GM18907 (cell line): ENCODE results near the gene CHST1.
A peak's percentile ranks its signal among the peaks of the same experiment; 100 is the strongest.

ENCODE experiments used
- ATAC-seq: cut with Tn5 transposase; IDR thresholded peaks from one replicate; pipeline ENCODE4 v1.9.1; 2021; ENCODE audit warnings: mild to moderate bottlenecking, moderate library complexity; ENCODE audit not compliant: unreplicated experiment

Gene CHST1, protein sequence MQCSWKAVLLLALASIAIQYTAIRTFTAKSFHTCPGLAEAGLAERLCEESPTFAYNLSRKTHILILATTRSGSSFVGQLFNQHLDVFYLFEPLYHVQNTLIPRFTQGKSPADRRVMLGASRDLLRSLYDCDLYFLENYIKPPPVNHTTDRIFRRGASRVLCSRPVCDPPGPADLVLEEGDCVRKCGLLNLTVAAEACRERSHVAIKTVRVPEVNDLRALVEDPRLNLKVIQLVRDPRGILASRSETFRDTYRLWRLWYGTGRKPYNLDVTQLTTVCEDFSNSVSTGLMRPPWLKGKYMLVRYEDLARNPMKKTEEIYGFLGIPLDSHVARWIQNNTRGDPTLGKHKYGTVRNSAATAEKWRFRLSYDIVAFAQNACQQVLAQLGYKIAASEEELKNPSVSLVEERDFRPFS

GRCh38 chr11:45665206-45665932 is at the start of gene CHST1:
CHST1 (minus strand) TSS chr11:45665622; CDS start chr11:45650923, 14,699 bp downstream.
- no peak for ATAC-seq

GRCh38 chr11:45713573-45713972 is 48.2 kb upstream of the CHST1 start:
- ATAC-seq, result no peak

DNA sequence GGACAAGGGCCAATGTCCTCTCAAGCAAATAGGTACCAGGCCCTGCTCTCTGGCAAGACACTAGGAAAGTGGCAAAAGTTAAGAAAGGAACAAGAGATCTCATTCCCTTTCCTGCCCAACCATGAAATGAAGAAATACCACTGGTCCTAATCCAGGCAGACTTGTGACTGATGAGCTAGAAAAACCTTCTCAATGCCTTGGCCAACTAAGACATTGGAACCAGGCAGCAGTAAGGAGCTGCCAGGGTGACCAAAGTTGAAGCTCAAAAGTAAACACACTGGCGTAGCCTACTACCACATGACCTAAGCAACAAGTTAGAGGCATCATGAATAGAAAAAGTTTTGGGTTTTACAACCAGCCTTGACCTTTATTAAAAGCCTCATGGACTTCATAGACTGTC is 45.1 kb upstream of the CHST1 start:
- no peak for ATAC-seq

- no peak for ATAC-seq
Measured at GRCh38 chr11:45708887-45709663, 43.7 kb upstream of the CHST1 start.

DNA sequence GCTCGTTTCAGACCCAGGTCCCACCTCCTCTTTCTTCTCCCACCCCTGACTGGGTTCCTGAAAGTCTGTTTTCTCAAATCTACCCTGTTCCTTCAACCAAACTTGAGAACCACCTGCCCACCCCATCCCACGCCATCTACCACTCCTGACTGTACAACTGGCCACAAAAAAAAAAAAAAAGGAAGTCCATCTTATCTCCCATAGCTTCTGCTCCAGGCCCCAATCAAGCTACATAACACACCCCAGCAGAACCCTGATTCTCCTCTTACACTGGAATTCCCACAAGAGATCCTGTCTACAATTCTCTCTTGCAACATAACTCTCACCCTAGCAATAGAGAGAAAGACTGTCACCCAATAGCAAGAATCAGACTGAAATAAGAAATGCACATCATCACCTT is 39.2 kb upstream of the CHST1 start:
- ATAC-seq, result no peak

GRCh38 chr11:45704133-45704532 is 38.7 kb upstream of the CHST1 start:
- ATAC-seq, result no peak

DNA sequence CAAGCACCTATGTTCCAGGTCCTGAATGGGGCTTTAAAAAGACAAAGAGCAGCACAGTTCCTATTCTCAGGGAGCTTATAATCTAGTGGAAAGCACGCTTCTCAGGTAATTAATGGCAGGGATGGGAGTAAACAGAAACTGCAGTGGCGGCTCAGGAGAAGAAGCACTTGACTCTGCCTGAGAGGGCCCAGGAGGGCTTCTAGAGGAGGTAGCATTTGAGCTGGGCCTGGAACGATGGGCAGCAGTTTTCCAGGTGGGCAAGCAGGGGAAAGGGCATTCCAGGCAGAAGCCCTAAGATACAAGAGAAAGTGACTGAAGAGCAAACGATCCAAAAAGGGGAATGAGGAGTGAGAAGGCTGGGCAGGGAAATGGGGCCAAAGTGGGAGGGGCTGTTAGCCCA is 37.1 kb upstream of the CHST1 start:
- no peak for ATAC-seq

DNA sequence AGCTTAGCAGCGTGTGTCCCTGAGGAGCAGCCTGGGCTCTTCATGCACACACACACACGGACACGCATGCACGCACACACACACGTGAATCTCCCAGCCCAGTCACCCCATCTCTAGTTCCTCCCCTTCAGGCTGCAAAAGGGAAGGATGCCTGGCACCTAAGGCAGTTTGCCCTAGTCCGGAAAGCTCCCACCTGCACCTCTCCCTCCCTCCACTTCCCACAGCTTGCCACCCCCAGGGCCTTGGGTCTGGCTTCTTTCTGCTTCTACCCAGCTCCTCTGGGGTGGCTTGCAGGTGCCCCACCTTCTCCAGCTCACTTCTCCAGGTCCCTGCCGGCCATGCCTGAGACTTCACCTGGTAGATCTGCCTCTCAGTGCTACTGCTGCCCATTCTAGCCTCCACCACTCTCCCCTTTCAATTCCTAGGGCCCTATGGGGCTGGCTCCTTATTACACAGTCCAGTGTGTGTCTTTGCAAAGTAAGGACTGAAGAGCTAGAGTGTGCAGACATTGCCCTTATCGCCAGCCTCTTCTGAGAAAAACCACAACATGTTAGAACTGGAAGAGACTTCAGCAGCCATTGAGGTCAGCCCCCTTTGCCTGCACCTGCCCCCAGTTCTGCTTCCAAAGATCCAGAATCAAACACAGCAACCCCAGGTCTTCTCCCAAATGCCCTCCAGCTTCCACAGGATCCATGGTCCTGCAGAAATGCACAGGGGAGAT is 33.5 kb upstream of the CHST1 start:
- no peak for ATAC-seq

DNA sequence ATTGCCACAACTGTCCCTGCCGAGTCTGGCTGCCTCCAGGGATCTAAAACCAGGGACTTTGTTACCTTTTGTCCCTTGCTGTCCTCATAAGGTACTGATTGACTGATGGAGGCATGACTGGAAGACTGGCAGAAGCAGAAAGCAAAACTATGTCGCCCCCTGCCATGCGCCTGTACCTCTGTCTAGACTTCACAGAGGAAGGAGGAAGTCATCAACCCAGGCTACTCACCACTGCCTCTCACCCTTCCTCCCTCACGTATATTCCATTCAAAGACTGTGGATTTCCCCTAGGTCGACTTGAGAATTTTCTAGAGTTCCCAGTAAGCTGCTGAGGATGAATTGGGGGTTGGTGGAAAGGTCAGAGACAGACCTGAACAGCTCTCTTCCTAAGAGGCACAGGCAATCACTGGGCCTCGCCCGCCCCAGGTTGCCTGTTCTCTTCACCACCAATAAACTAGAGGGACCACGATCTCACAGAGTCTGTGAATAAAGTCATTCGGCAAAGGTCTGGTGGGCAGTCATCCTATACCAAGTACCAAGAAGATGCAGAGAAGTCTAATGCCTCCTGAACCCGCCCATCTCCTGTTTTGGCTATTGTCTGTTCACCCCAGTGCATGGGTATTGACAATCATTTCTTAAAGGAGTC is 27.5 kb upstream of the CHST1 start:
- no peak for ATAC-seq

GRCh38 chr11:45688472-45689033 is 23.1 kb upstream of the CHST1 start:
- no peak for ATAC-seq

DNA sequence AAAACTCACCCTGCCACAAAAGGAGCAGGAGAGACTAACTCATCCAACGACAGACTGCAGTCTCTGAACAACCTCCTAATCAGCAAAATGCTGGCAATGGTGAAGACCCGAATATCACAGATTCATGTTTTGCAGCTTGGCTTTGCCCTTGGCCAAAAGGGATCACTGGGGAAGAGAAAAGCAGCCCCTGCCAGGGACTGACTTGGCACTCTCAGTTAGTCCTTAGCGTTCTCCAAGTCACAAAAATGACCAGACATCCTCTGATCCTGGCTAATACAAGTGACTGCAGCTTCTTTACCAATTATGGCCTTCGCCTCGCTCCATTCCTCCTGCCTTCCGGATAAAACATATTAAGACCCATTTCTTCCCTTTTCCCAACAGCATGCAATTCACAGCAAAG is 22.4 kb upstream of the CHST1 start:
- no peak for ATAC-seq

- no peak for ATAC-seq
Measured at GRCh38 chr11:45685964-45686537, 20.6 kb upstream of the CHST1 start.

DNA sequence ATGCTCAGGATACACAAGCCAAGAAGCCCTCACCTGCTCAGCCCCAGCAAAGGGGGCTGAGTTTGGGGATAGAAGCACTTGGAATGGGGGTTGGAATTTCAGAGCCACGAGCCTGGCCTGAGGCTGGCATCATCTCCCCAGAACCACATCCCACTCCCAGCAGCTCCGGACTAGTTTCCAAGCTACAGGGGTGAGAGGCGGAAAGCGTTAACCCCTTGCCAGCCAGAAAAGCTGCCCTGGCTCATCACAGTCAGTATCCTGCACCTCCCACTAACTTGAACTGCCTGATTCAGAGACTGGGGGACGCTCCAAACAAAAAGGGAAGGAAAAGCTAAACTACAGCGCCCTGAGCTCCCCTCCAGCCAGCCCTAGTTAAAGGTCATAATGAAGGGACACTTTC is 19.0 kb upstream of the CHST1 start:
- ATAC-seq, result no peak

DNA sequence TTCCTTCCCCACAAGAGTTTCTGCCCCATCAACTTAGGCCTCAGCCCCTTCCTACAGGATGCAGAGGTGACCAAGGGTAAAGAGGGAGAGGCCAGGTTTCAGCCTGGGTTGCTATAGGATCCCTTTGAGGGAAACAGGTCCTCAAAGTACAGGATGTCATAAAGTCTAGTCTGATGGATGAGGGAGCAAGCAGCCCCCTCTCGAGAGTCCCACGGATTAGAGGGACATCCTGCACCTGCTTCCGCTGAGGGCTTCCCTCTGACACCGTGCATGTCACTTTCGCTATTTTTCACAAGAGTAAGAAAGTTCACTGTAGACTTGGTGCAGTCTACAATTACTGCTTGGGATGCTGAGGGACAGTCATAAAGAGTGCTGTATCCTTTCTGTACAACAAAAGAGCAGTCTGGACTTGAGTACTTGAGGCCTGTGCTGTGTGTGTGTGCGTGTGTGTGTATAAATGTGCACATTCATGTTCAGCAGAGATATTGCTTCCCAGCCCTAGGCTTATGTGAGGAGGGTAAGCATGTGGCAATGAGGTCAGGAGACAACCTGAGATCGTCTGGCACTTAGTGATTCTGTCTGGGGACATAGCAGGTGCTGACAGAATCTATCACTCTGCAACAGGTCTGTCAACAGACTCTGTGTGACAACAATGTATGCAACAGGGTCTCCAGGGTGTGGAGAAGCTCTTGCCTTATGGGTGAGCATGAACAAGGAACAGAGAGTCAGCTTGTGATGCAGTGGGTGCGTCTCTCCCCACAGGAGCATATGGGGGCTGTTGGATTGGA is 18.0 kb upstream of the CHST1 start:
- no peak for ATAC-seq

- ATAC-seq, result no peak
Measured at GRCh38 chr11:45679806-45680205, 14.4 kb upstream of the CHST1 start.

GRCh38 chr11:45678976-45679375 is 13.6 kb upstream of the CHST1 start:
- no peak for ATAC-seq

- no peak for ATAC-seq
Measured at GRCh38 chr11:45677770-45678512, 12.5 kb upstream of the CHST1 start.

DNA sequence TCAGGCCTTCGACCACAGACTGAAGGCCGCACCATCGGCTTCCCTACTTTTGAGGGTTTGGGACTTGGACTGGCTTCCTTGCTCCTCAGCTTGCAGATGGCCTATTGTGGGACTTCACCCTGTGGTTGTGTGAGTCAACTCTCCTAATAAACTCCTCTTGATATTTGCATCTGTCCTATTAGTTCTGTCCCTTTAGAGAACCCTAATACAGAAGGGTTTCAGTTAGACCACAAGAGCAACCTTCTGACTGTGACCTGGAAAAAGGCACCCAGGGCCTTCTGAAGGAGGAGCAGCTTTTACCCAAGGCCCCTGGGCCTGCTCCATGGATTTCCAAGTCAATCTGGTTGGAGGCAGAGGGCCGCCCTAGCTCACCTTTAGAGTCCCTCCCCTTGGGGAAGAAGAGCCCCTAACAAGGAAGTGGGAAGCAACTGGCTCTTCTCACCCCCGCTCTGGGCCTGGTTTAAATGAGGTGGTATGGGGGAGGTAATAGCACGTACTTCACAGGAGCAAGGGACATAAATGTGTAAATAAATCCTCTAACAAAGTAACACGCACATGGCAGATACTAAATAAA is 11.2 kb upstream of the CHST1 start:
- peak; percentile 90 for ATAC-seq
